Measurements from ENCODE around the gene TGIF1. TPM values are rescaled to one million over a fixed set of nuclear protein-coding genes. Genes with fewer than 3 reads are reported as not detected.

The TGIF1 gene
- total RNA-seq, 4 donors from 2014 or later: 89.4 to 122 (median 108) TPM

- no peaks in the 10 kb centered on the region for H3K27me3 ChIP-seq
- 82% methylated on average over 9 of the region's 9 CpGs for WGBS
- no peaks in the 10 kb centered on the region for H3K4me1 ChIP-seq
- TF ChIP-seq EP300 (IDR thresholded peaks at IDR 0.05) (no peak), POLR2A (IDR thresholded peaks at IDR 0.05) (no peak), CTCF (IDR thresholded peaks at IDR 0.05) (no peak), POLR2AphosphoS5 (IDR thresholded peaks at IDR 0.05) (no peak)
- H3K4me3 ChIP-seq: no peak overlapping the region
- no peak overlapping the region for H3K27ac ChIP-seq
- DNase-seq (ENCODE audit: low spot score in 2 of 2): no peak
- no peaks in the 10 kb centered on the region for H3K36me3 ChIP-seq
- no peaks in the 10 kb centered on the region for H3K9me3 ChIP-seq
Observed at GRCh38 chr18:3485153-3486149, 35.5 kb downstream of the TGIF1 start.

- DNase-seq (ENCODE audit: low spot score in 2 of 2): no peak
- H3K27me3 ChIP-seq: no peaks in the 10 kb centered on the region
- no peak overlapping the region for H3K4me3 ChIP-seq
- H3K27ac ChIP-seq: no peak overlapping the region
- no peaks in the 10 kb centered on the region for H3K36me3 ChIP-seq
- H3K4me1 ChIP-seq: no peaks in the 10 kb centered on the region
- no peaks in the 10 kb centered on the region for H3K9me3 ChIP-seq
- TF ChIP-seq POLR2AphosphoS5 (IDR thresholded peaks at IDR 0.05): no peak
- WGBS: 73% methylated on average over 7 of the region's 7 CpGs
Observed at GRCh38 chr18:3486512-3486911, 36.5 kb downstream of the TGIF1 start.

GRCh38 chr18:3489462-3489861 is 39.5 kb downstream of the TGIF1 start:
- no peak for DNase-seq (ENCODE audit: low spot score in 2 of 2)
- no peaks in the 10 kb centered on the region for H3K36me3 ChIP-seq
- H3K27me3 ChIP-seq: no peaks in the 10 kb centered on the region
- no peaks in the 10 kb centered on the region for H3K4me1 ChIP-seq
- no peak overlapping the region for H3K4me3 ChIP-seq
- TF ChIP-seq POLR2AphosphoS5 (IDR thresholded peaks at IDR 0.05) (no peak), CTCF (IDR thresholded peaks at IDR 0.05) (no peak), POLR2A (IDR thresholded peaks at IDR 0.05) (no peak), EP300 (IDR thresholded peaks at IDR 0.05) (no peak)
- no peaks in the 10 kb centered on the region for H3K9me3 ChIP-seq
- H3K27ac ChIP-seq: no peak overlapping the region
- 88% methylated on average over 6 of the region's 6 CpGs for WGBS

GRCh38 chr18:3491981-3492555 is 42.1 kb downstream of the TGIF1 start:
- H3K36me3 ChIP-seq: no peaks in the 10 kb centered on the region

GRCh38 chr18:3492721-3493120 is 42.7 kb downstream of the TGIF1 start:
- 100% methylated on average over 2 of the region's 2 CpGs for WGBS
- H3K27me3 ChIP-seq: no peaks in the 10 kb centered on the region
- no peaks in the 10 kb centered on the region for H3K36me3 ChIP-seq
- H3K4me1 ChIP-seq: no peaks in the 10 kb centered on the region
- H3K4me3 ChIP-seq: no peak overlapping the region
- no peak overlapping the region for H3K27ac ChIP-seq
- H3K9me3 ChIP-seq: no peaks in the 10 kb centered on the region
- TF ChIP-seq POLR2AphosphoS5 (IDR thresholded peaks at IDR 0.05) (no peak), POLR2A (IDR thresholded peaks at IDR 0.05) (no peak)
- no peak for DNase-seq (ENCODE audit: low spot score in 2 of 2)

More at GRCh38 chr18:3491981-3492555, 42.1 kb downstream of the TGIF1 start:
- Histone ChIP-seq H3K27me3 (no peaks in the 10 kb centered on the region), H3K27ac (no peak overlapping the region), H3K4me3 (no peak overlapping the region), H3K9me3 (no peaks in the 10 kb centered on the region), H3K4me1 (no peaks in the 10 kb centered on the region)
- 93% methylated on average over 1 of the region's 1 CpG for WGBS
- no peak for DNase-seq (ENCODE audit: low spot score in 2 of 2)
- no peak for TF ChIP-seq POLR2A (IDR thresholded peaks at IDR 0.05)
- TF ChIP-seq EP300 (IDR thresholded peaks at IDR 0.05): no peak
- TF ChIP-seq CTCF (IDR thresholded peaks at IDR 0.05): no peak
- no peak for TF ChIP-seq POLR2AphosphoS5 (IDR thresholded peaks at IDR 0.05)
